ENCODE measurements around the gene RABEP2.

Gene RABEP2

GRCh38 chr16:28901862-28902261, 23.2 kb downstream of the RABEP2 start:
- Histone ChIP-seq H3K27ac (ENCODE audit: low read length) (no peak overlapping the region), H3K4me1 (ENCODE audit: low read length) (no peaks in the 10 kb centered on the region), H2AFZ (ENCODE audit: low read depth, low read length) (no peak overlapping the region), H4K20me1 (ENCODE audit: insufficient read depth, low read length) (no peaks in the 10 kb centered on the region), H3K36me3 (replicated peaks; ENCODE audit: low read depth, low read length) (no peaks in the 10 kb centered on the region), H3K9ac (ENCODE audit: low read length) (no peak overlapping the region), H3K79me2 (ENCODE audit: low read length) (no peaks in the 10 kb centered on the region), H3K9me3 (ENCODE audit: insufficient read depth, low read length) (no peaks in the 10 kb centered on the region), H3K4me3 (ENCODE audit: low read length) (no peak overlapping the region), H3K27me3 (ENCODE audit: low read depth, low read length) (no peaks in the 10 kb centered on the region), H3K4me2 (ENCODE audit: low read length) (no peak overlapping the region)
- no peak for TF ChIP-seq CTCF (IDR thresholded peaks at IDR 0.05; ENCODE audit: low read depth, low read length)
- TF ChIP-seq EZH2phosphoT487 (IDR thresholded peaks at IDR 0.05; ENCODE audit: low read depth) = no peak

- Histone ChIP-seq H3K27ac (ENCODE audit: low read length) (no peak overlapping the region), H3K36me3 (replicated peaks; ENCODE audit: low read depth, low read length) (no peaks in the 10 kb centered on the region), H3K4me3 (ENCODE audit: low read length) (no peak overlapping the region), H4K20me1 (ENCODE audit: insufficient read depth, low read length) (no peaks in the 10 kb centered on the region), H3K9me3 (ENCODE audit: insufficient read depth, low read length) (no peaks in the 10 kb centered on the region), H3K9ac (ENCODE audit: low read length) (no peak overlapping the region), H3K27me3 (ENCODE audit: low read depth, low read length) (no peaks in the 10 kb centered on the region), H3K79me2 (ENCODE audit: low read length) (no peaks in the 10 kb centered on the region), H3K4me2 (ENCODE audit: low read length) (no peak overlapping the region), H2AFZ (ENCODE audit: low read depth, low read length) (no peak overlapping the region), H3K4me1 (ENCODE audit: low read length) (peaks cover 6% of the 10 kb centered on the region; the same call in 1 of the 2 replicates)
- TF ChIP-seq EZH2phosphoT487 (IDR thresholded peaks at IDR 0.05; ENCODE audit: low read depth) = no peak
- TF ChIP-seq CTCF (IDR thresholded peaks at IDR 0.05; ENCODE audit: low read depth, low read length) = no peak
Observed at GRCh38 chr16:28900601-28901000, 24.4 kb downstream of the RABEP2 start.

GRCh38 chr16:28899882-28900590, 25.0 kb downstream of the RABEP2 start:
- Histone ChIP-seq H3K4me2 (ENCODE audit: low read length) (no peak overlapping the region), H3K9me3 (ENCODE audit: insufficient read depth, low read length) (no peaks in the 10 kb centered on the region), H2AFZ (ENCODE audit: low read depth, low read length) (no peak overlapping the region), H3K79me2 (ENCODE audit: low read length) (no peaks in the 10 kb centered on the region), H3K27me3 (ENCODE audit: low read depth, low read length) (no peaks in the 10 kb centered on the region), H3K4me3 (ENCODE audit: low read length) (no peak overlapping the region), H3K27ac (ENCODE audit: low read length) (no peak overlapping the region), H3K4me1 (ENCODE audit: low read length) (peaks cover 6% of the 10 kb centered on the region; the same call in 1 of the 2 replicates), H3K36me3 (replicated peaks; ENCODE audit: low read depth, low read length) (no peaks in the 10 kb centered on the region), H4K20me1 (ENCODE audit: insufficient read depth, low read length) (no peaks in the 10 kb centered on the region), H3K9ac (ENCODE audit: low read length) (no peak overlapping the region)
- TF ChIP-seq CTCF (IDR thresholded peaks at IDR 0.05; ENCODE audit: low read depth, low read length) = no peak
- TF ChIP-seq EZH2phosphoT487 (IDR thresholded peaks at IDR 0.05; ENCODE audit: low read depth) = no peak

GRCh38 chr16:28898942-28899341, 26.1 kb downstream of the RABEP2 start:
- Histone ChIP-seq H3K4me3 (ENCODE audit: low read length) (no peak overlapping the region), H2AFZ (ENCODE audit: low read depth, low read length) (no peak overlapping the region), H3K79me2 (ENCODE audit: low read length) (no peaks in the 10 kb centered on the region), H3K4me2 (ENCODE audit: low read length) (no peak overlapping the region), H3K9ac (ENCODE audit: low read length) (no peak overlapping the region), H3K27ac (ENCODE audit: low read length) (no peak overlapping the region), H4K20me1 (ENCODE audit: insufficient read depth, low read length) (no peaks in the 10 kb centered on the region), H3K4me1 (ENCODE audit: low read length) (peaks cover 6% of the 10 kb centered on the region; the same call in 1 of the 2 replicates), H3K36me3 (replicated peaks; ENCODE audit: low read depth, low read length) (no peaks in the 10 kb centered on the region), H3K27me3 (ENCODE audit: low read depth, low read length) (no peaks in the 10 kb centered on the region), H3K9me3 (ENCODE audit: insufficient read depth, low read length) (no peaks in the 10 kb centered on the region)
- TF ChIP-seq CTCF (IDR thresholded peaks at IDR 0.05; ENCODE audit: low read depth, low read length) = no peak
- TF ChIP-seq EZH2phosphoT487 (IDR thresholded peaks at IDR 0.05; ENCODE audit: low read depth) = no peak

Measured in OCI-LY3 (cell line).